ENCODE results near the gene SALL4.

- TF ChIP-seq EZH2 (IDR thresholded peaks at IDR 0.05; ENCODE audit: borderline replicate concordance, low read depth, low read length, severe bottlenecking): no peak
- no peak for TF ChIP-seq CTCF (IDR thresholded peaks at IDR 0.05; ENCODE audit: extremely low read depth in 1 of 2, insufficient read depth in 1 of 2, low read depth in 1 of 2, low read length in 2 of 2)
- TF ChIP-seq MAX (IDR thresholded peaks at IDR 0.05; ENCODE audit: insufficient read depth, insufficient read length): no peak
- no peak for TF ChIP-seq POLR2A (IDR thresholded peaks at IDR 0.05; ENCODE audit: low read depth, low read length)
- TF ChIP-seq MYC (IDR thresholded peaks at IDR 0.05; ENCODE audit: low read depth, low read length): no peak
- TF ChIP-seq FOS (IDR thresholded peaks at IDR 0.05; ENCODE audit: borderline replicate concordance, insufficient read depth, low read length): no peak
- TF ChIP-seq POLR2AphosphoS5 (IDR thresholded peaks at IDR 0.05; ENCODE audit: insufficient read depth, low read depth, low read length): no peak
Observed at GRCh38 chr20:51749674-51750036, 52.7 kb downstream of the SALL4 start.

All from endothelial cell of umbilical vein (primary cell).